Thyroid gland (tissue), 4 donors: ENCODE measurements around the gene UBE2V1. TPM values are rescaled to one million over a fixed set of nuclear protein-coding genes. Genes with fewer than 3 reads are reported as not detected.

Experiments used
- DNase-seq, 2 donors: peaks; one replicate each; pipeline ENCODE4 v3.0.0-alpha.2; 2019
- H3K27ac ChIP-seq, 3 donors: fragments of 200-600 bp; sonication (generic); 1 replicate in 2 of 3; 2 replicates in 1 of 3; pipeline ENCODE4 v1.5.1; 2016 to 2019; ENCODE audit warnings: mild to moderate bottlenecking in 1 of 3, moderate library complexity in 1 of 3
- H3K27me3 ChIP-seq: fragments of 200-600 bp; sonication (generic); one replicate; pipeline ENCODE4 v1.5.1; 2019
- H3K36me3 ChIP-seq, 2 donors: fragments of 200-600 bp; sonication (generic); one replicate each; pipeline ENCODE4 v1.5.1; 2016 to 2019
- H3K4me1 ChIP-seq, 2 donors: fragments of 200-600 bp; sonication (generic); one replicate each; pipeline ENCODE4 v1.5.1; 2017 to 2019
- H3K4me3 ChIP-seq, 3 donors: fragments of 200-600 bp; sonication (generic); replicated peaks in 1 of 3; 1 replicate in 2 of 3; 2 replicates in 1 of 3; pipeline ENCODE4 v1.5.1; 2016; ENCODE audit warnings: mild to moderate bottlenecking in 1 of 3
- H3K9me3 ChIP-seq: fragments of 200-600 bp; sonication (generic); one replicate; pipeline ENCODE4 v1.5.1; 2017
- POLR2A ChIP-seq, 2 donors: fragments of 450-650 bp; IDR thresholded peaks; one replicate each; pipeline ENCODE4 v1.6.1; 2017; ENCODE audit warnings: antibody characterized with exemption in 2 of 2, mild to moderate bottlenecking in 2 of 2, moderate library complexity in 1 of 2
- WGBS, 2 donors: methylation state at CpG; one replicate each; pipeline ENCODE4 v1.1.5; 2017; 5-methylcytosine and 5-hydroxymethylcytosine counted together
- intact Hi-C: fragments of 100-400 bp; cut with DNase I; formaldehyde crosslinking; loops from one replicate; pipeline ENCODE4 v1.15.1; 2023
- total RNA-seq, 4 donors: library from RNA; depleted of rRNA; stranded (reverse); fragments of >200 nt; gene quantifications; one replicate each; pipeline ENCODE4 v1.2.3, GENCODE V29; 2016
- TF ChIP-seq, protein P1 (sequence below), 6 experiments: fragments of 200-600 bp in 3 of 6; fragments of 450-650 bp in 3 of 6; sonication (generic) in 3 of 6; IDR thresholded peaks; one replicate each; pipeline ENCODE4 v1.5.1; 2016 to 2019; ENCODE audit warnings: antibody characterized with exemption in 6 of 6, mild to moderate bottlenecking in 2 of 6, inconsistent platforms in 1 of 6, moderate library complexity in 1 of 6

UBE2V1 gene
- total RNA-seq, 4 donors from 2014 or later, result 77.3 to 110 (median 92.3) TPM

DNA sequence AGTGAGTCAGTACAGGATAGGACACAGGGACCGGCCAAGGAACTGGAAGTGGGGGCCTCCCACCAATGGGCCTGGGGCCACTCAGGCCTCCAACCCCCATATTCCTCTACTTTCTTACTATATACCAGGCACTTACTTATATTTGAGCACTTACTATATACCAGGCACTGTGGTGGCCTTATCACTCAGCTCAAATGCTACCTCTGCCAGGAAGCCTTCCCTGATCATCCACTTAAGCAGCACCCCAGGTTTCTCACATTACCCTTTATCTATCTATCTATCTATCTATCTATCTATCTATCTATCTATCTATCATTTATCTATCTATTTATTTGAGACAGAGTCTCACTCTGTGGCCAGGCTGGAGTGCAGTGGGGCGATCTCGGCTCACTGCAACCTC is 12.3 kb upstream of the UBE2V1 start:
- H3K27ac ChIP-seq, result no peak overlapping the region
- H3K4me3 ChIP-seq, result no peak overlapping the region
- DNase-seq, result no peak
- no peaks in the 10 kb centered on the region for H3K9me3 ChIP-seq
- peaks cover 19 to 20% of the 10 kb centered on the region in 2 donors for H3K4me1 ChIP-seq
- H3K27me3 ChIP-seq, result no peaks in the 10 kb centered on the region
- TF ChIP-seq POLR2A (IDR thresholded peaks at IDR 0.05), result no peak
- TF ChIP-seq, protein P1, sequence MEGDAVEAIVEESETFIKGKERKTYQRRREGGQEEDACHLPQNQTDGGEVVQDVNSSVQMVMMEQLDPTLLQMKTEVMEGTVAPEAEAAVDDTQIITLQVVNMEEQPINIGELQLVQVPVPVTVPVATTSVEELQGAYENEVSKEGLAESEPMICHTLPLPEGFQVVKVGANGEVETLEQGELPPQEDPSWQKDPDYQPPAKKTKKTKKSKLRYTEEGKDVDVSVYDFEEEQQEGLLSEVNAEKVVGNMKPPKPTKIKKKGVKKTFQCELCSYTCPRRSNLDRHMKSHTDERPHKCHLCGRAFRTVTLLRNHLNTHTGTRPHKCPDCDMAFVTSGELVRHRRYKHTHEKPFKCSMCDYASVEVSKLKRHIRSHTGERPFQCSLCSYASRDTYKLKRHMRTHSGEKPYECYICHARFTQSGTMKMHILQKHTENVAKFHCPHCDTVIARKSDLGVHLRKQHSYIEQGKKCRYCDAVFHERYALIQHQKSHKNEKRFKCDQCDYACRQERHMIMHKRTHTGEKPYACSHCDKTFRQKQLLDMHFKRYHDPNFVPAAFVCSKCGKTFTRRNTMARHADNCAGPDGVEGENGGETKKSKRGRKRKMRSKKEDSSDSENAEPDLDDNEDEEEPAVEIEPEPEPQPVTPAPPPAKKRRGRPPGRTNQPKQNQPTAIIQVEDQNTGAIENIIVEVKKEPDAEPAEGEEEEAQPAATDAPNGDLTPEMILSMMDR (IDR thresholded peaks at IDR 0.05), result no peak
- intact Hi-C loops, result no loop called here
- WGBS, 2 donors, result 93 to 95% methylated on average over 3 of the region's 3 CpGs
- H3K36me3 ChIP-seq, result peaks cover 37 to 38% of the 10 kb centered on the region in 2 donors

DNA sequence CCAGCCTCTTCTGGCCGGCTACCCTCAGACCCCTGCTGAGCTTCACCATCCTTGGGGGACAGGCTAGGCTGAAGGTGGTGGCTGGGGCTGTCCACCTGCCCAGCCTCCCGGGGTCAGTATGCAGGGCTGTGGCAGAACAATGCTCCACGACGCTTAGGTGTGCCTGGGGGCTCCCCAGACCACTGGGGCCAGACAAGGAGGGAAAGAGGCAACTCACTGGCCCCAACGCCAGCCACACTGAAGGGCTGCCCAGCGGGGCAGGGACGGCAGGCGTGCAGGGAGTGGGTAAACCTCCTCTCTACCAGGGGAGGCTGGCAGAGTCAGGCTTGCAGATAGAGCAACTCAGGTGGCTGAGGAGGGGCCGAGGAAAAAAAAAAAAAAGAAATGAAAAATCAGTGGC is 11.5 kb upstream of the UBE2V1 start:
- peaks cover 37% of the 10 kb centered on the region in 2 donors for H3K36me3 ChIP-seq
- WGBS, 2 donors, result 92 to 96% methylated on average over 9 of the region's 9 CpGs

DNA sequence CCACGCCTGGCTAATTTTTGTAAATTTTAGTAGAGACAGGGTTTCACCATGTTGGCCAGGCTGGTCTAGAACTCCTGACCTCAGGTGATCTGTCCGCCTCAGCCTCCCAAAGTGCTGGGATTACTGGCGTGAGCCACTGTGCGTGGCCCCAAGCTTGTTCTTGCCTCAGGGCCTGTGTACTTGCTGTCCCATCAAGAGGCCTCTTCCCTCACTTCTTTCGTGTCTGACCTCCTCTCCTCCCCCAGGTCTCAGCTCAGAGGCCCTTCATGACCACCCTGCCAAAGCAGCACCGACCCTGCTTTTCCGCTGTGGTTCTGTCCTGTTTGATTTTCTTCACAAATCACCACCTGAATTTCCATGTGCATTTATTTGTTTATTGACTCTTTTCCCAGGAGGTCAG is 10.5 kb upstream of the UBE2V1 start:
- intact Hi-C loops, result loop anchor here (5.0 kb wide), 1 partner anchor 44 kb away; no protein-coding TSS in a partner anchor

More for the DNA sequence above, 11.5 kb upstream of the UBE2V1 start:
- Histone ChIP-seq H3K27ac (no peak overlapping the region), H3K4me3 (no peak overlapping the region), H3K27me3 (no peaks in the 10 kb centered on the region), H3K9me3 (no peaks in the 10 kb centered on the region), H3K4me1 (peaks cover 20 to 21% of the 10 kb centered on the region in 2 donors)
- TF ChIP-seq POLR2A (IDR thresholded peaks at IDR 0.05), result no peak
- TF ChIP-seq, protein P1 (IDR thresholded peaks at IDR 0.05), result no peak
- intact Hi-C loops, result loop anchor here (5.0 kb wide), 1 partner anchor 43 kb away; no protein-coding TSS in a partner anchor
- DNase-seq, result no peak

DNA sequence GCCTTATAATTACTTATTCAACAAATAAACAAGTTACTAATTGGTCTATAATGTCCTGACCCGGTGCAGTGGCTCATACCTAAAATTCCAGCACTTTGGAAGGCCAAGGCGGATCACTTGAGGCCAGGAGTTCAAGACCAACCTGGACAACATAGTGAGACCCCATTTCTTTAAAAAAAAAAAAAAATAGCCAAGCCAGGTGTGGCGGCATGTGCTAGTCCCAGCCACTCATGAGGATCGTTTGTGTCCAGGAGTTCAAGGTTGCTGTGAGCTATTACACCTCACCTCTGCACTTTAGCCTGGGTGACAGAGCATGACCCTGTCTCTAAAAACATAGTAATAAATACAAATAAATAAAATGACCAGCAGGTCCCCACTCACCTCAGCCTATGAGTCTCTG is 9.8 kb upstream of the UBE2V1 start:
- Histone ChIP-seq H3K4me3 (no peak overlapping the region), H3K9me3 (no peaks in the 10 kb centered on the region), H3K36me3 (peaks cover 20 to 22% of the 10 kb centered on the region in 2 donors), H3K27me3 (no peaks in the 10 kb centered on the region), H3K27ac (no peak overlapping the region), H3K4me1 (peaks cover 20 to 21% of the 10 kb centered on the region in 2 donors)
- TF ChIP-seq POLR2A (IDR thresholded peaks at IDR 0.05), result no peak
- TF ChIP-seq, protein P1 (IDR thresholded peaks at IDR 0.05), result no peak
- DNase-seq, result no peak
- intact Hi-C loops, result loop anchor here (5.0 kb wide), 1 partner anchor 45 kb away; no protein-coding TSS in a partner anchor
- 89 to 90% methylated on average over 4 of the region's 4 CpGs for WGBS, 2 donors

More for the DNA sequence above, 10.5 kb upstream of the UBE2V1 start:
- H3K9me3 ChIP-seq, result no peaks in the 10 kb centered on the region
- no peaks in the 10 kb centered on the region for H3K27me3 ChIP-seq
- no peak overlapping the region for H3K27ac ChIP-seq
- H3K36me3 ChIP-seq, result peaks cover 27 to 29% of the 10 kb centered on the region in 2 donors
- TF ChIP-seq, protein P1 (IDR thresholded peaks at IDR 0.05), result no peak
- no peak for TF ChIP-seq POLR2A (IDR thresholded peaks at IDR 0.05)
- peaks cover 20 to 21% of the 10 kb centered on the region in 2 donors for H3K4me1 ChIP-seq
- WGBS, 2 donors, result 91 to 96% methylated on average over 7 of the region's 7 CpGs
- no peak for DNase-seq
- H3K4me3 ChIP-seq, result no peak overlapping the region

DNA sequence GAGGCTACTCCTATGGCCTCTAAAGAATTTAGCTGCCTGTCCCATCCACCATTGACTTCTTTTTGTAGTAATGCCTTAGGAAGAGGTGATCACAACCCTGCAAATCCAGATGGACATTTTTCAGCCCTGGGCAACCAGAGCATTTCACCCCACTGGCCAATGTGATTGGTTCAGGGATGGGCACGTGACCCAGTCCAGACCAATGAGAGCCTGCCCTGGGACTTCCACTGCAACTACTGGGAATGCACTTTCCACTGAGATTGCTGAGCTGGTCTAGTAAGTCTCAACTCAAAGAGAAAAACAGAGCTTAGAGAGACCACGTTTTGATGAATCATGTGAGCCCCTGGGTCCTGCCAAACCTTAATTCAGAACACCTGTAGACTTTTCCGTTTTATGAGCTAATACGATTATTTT is 8.9 kb upstream of the UBE2V1 start:
- WGBS, 2 donors, result 82 to 90% methylated on average over 3 to 4 of the region's 4 CpGs
- Histone ChIP-seq H3K9me3 (no peaks in the 10 kb centered on the region), H3K27ac (peak overlapping the region in 2 of 3 donors; percentile 24 to 73), H3K27me3 (no peaks in the 10 kb centered on the region), H3K4me3 (no peak overlapping the region), H3K4me1 (peaks cover 20 to 21% of the 10 kb centered on the region in 2 donors), H3K36me3 (peaks cover 15 to 18% of the 10 kb centered on the region in 2 donors)
- peak; percentile 18 to 28 for DNase-seq
- TF ChIP-seq, protein P1 (IDR thresholded peaks at IDR 0.05), result no peak
- TF ChIP-seq POLR2A (IDR thresholded peaks at IDR 0.05), result no peak
- intact Hi-C loops, result loop anchor here (5.0 kb wide), 1 partner anchor 45 kb away; no protein-coding TSS in a partner anchor
